GM21528 (cell line): ENCODE measurements around the gene AFAP1.

Experiments used
- ATAC-seq: cut with Tn5 transposase; IDR thresholded peaks from one replicate; pipeline ENCODE4 v1.9.1; 2021; ENCODE audit warnings: mild to moderate bottlenecking, moderate library complexity; ENCODE audit not compliant: unreplicated experiment, low FRiP score

Gene AFAP1

GRCh38 chr4:7778510-7779431, 160.9 kb downstream of the AFAP1 start:
- ATAC-seq = no peak

GRCh38 chr4:7777871-7778509, 161.7 kb downstream of the AFAP1 start:
- ATAC-seq = no peak

- ATAC-seq = no peak
These were observed 162.5 kb downstream of the AFAP1 start for GRCh38 chr4:7777017-7777710.

GRCh38 chr4:7775396-7775795, 164.3 kb downstream of the AFAP1 start:
- no peak for ATAC-seq

GRCh38 chr4:7774301-7775294, 165.1 kb downstream of the AFAP1 start:
- no peak for ATAC-seq

- ATAC-seq = no peak
These were observed 166.1 kb downstream of the AFAP1 start for GRCh38 chr4:7773401-7774180.

- ATAC-seq = no peak
These were observed 166.8 kb downstream of the AFAP1 start for GRCh38 chr4:7772711-7773385.

- ATAC-seq = peak; percentile 88
These were observed 167.8 kb downstream of the AFAP1 start for GRCh38 chr4:7771541-7772507.

GRCh38 chr4:7771056-7771455, 168.6 kb downstream of the AFAP1 start:
- ATAC-seq = no peak

GRCh38 chr4:7770224-7771050, 169.2 kb downstream of the AFAP1 start:
- ATAC-seq = no peak

GRCh38 chr4:7769396-7770223, 170.1 kb downstream of the AFAP1 start:
- no peak for ATAC-seq

GRCh38 chr4:7768736-7769135, 170.9 kb downstream of the AFAP1 start:
- ATAC-seq = no peak

GRCh38 chr4:7767966-7768365, 171.7 kb downstream of the AFAP1 start:
- ATAC-seq = no peak

GRCh38 chr4:7767526-7767925, 172.1 kb downstream of the AFAP1 start:
- no peak for ATAC-seq

GRCh38 chr4:7766661-7767345, 172.9 kb downstream of the AFAP1 start:
- no peak for ATAC-seq
